Liver (tissue), 9 donors: Measurements from ENCODE around the gene FARSA. TPM values are rescaled to one million over a fixed set of nuclear protein-coding genes. Genes with fewer than 3 reads are reported as not detected.

Experiments used
- DNase-seq: peaks from one replicate; pipeline ENCODE4 v3.0.0-alpha.2; 2017; ENCODE audit warnings: low spot score
- H3K27ac ChIP-seq, 2 donors: one replicate each; pipeline ENCODE4 v1.7.0; 2013; ENCODE audit warnings: inconsistent platforms in 2 of 2, low read length in 2 of 2, control low read depth in 1 of 2, low read depth in 1 of 2, mild to moderate bottlenecking in 1 of 2
- H3K27me3 ChIP-seq, 4 donors: one replicate each; pipeline versions ENCODE4 v1.6.1 to v1.7.0; 2013; ENCODE audit warnings: low read length in 3 of 4, inconsistent platforms in 1 of 4, mild to moderate bottlenecking in 1 of 4, moderate library complexity in 1 of 4; ENCODE audit not compliant: control insufficient read depth in 4 of 4, insufficient read depth in 4 of 4
- H3K36me3 ChIP-seq, 4 donors: one replicate each; pipeline versions ENCODE4 v1.6.1 to v1.7.0; 2013; ENCODE audit warnings: low read length in 3 of 4, mild to moderate bottlenecking in 3 of 4, low read depth in 1 of 4, moderate library complexity in 1 of 4; ENCODE audit not compliant: control insufficient read depth in 4 of 4, insufficient read depth in 3 of 4
- H3K4me1 ChIP-seq, 4 donors: one replicate each; pipeline versions ENCODE4 v1.6.1 to v1.7.0; 2013; ENCODE audit warnings: low read length in 3 of 4, mild to moderate bottlenecking in 3 of 4, moderate library complexity in 1 of 4; ENCODE audit not compliant: control insufficient read depth in 4 of 4, insufficient read depth in 4 of 4
- H3K4me3 ChIP-seq, 3 donors: one replicate each; pipeline versions ENCODE4 v1.6.1 to v1.7.0; 2013; ENCODE audit warnings: low read length in 3 of 3, control low read depth in 1 of 3, low read depth in 1 of 3, mild to moderate bottlenecking in 1 of 3
- H3K9ac ChIP-seq, 2 donors: one replicate each; pipeline ENCODE4 v1.7.0; 2013; ENCODE audit warnings: low read length in 2 of 2, mild to moderate bottlenecking in 2 of 2, moderate library complexity in 2 of 2, control low read depth in 1 of 2, low read depth in 1 of 2
- H3K9me3 ChIP-seq, 4 donors: one replicate each; pipeline versions ENCODE4 v1.6.1 to v1.7.0; 2013; ENCODE audit warnings: low read length in 3 of 4; ENCODE audit not compliant: control insufficient read depth in 4 of 4
- ATF3 ChIP-seq: IDR thresholded peaks from 2 replicates; pipeline ENCODE4 v1.6.1; 2016; ENCODE audit warnings: antibody characterized with exemption
- CTCF ChIP-seq: fragments of 150-350 bp; IDR thresholded peaks from 2 replicates; pipeline ENCODE4 v1.5.1; 2017; ENCODE audit warnings: improper control_type of control experiment, low read depth, low read length; ENCODE audit not compliant: missing input control
- EGR1 ChIP-seq, 2 donors: IDR thresholded peaks; 2 replicates each; pipeline ENCODE4 v1.6.1; 2016 to 2018; ENCODE audit warnings: antibody characterized with exemption in 2 of 2, low read depth in 2 of 2
- FOXA1 ChIP-seq: IDR thresholded peaks from 2 replicates; pipeline ENCODE4 v1.6.1; 2016; ENCODE audit warnings: antibody characterized with exemption
- FOXA2 ChIP-seq: IDR thresholded peaks from 2 replicates; pipeline ENCODE4 v1.6.1; 2016; ENCODE audit warnings: antibody characterized with exemption
- HNF4A ChIP-seq, 2 donors: conservative IDR thresholded peaks; 2 replicates each; pipeline ENCODE4 v1.6.1; 2016; ENCODE audit warnings: antibody characterized with exemption in 2 of 2, mild to moderate bottlenecking in 2 of 2
- JUND ChIP-seq, 2 donors: IDR thresholded peaks; 2 replicates each; pipeline ENCODE4 v1.6.1; 2016; ENCODE audit warnings: antibody characterized with exemption in 2 of 2
- MAX ChIP-seq: IDR thresholded peaks from 2 replicates; pipeline ENCODE4 v1.6.1; 2016; ENCODE audit warnings: antibody characterized with exemption
- NR2F2 ChIP-seq: IDR thresholded peaks from 2 replicates; pipeline ENCODE4 v1.6.1; 2016; ENCODE audit warnings: antibody characterized with exemption
- RAD21 ChIP-seq, 2 donors: IDR thresholded peaks; 2 replicates each; pipeline ENCODE4 v1.6.1; 2016; ENCODE audit warnings: antibody characterized with exemption in 2 of 2, mild to moderate bottlenecking in 2 of 2
- REST ChIP-seq: IDR thresholded peaks from 2 replicates; pipeline ENCODE4 v1.6.1; 2016; ENCODE audit warnings: antibody characterized with exemption, mild to moderate bottlenecking
- RXRA ChIP-seq, 2 donors: IDR thresholded peaks; 2 replicates each; pipeline ENCODE4 v1.6.1; 2017 to 2018; ENCODE audit warnings: antibody characterized with exemption in 2 of 2, mild to moderate bottlenecking in 1 of 2
- SP1 ChIP-seq: IDR thresholded peaks from 2 replicates; pipeline ENCODE4 v1.6.1; 2018; ENCODE audit warnings: antibody characterized with exemption, mild to moderate bottlenecking
- YY1 ChIP-seq: IDR thresholded peaks from 2 replicates; pipeline ENCODE4 v1.6.1; 2016; ENCODE audit warnings: antibody characterized with exemption, mild to moderate bottlenecking
- WGBS: extraction: QIAGEN DNeasy Blood & Tissue Kit; methylation state at CpG from one replicate; pipeline ENCODE4 v1.1.7; 2013; 5-methylcytosine and 5-hydroxymethylcytosine counted together
- polyA plus RNA-seq, 2 donors: library from polyadenylated mRNA; stranded (reverse) in 1 of 2; unstranded in 1 of 2; fragments of 200-250 nt in 1 of 2; fragments of >200 nt in 1 of 2; fragmentation: Nextera tagmentation in 1 of 2; extraction: Ambion mirVana in 1 of 2; gene quantifications; one replicate each; pipeline versions ENCODE4 v1.2.1 to v1.2.3, GENCODE V29; 2013 to 2015
- total RNA-seq, 2 donors: library from RNA; depleted of rRNA; stranded (reverse); fragments of >200 nt; gene quantifications; one replicate each; pipeline ENCODE4 v1.2.3, GENCODE V29; 2014
- donor health status: healthy.
- donor health status: healthy.
- donor health status: healthy.
- donor health status: healthy.
- donor health status: healthy.

FARSA gene
- total and polyA plus RNA-seq, 4 donors: 29.8 to 50.1 (median 34.3) TPM

- Histone ChIP-seq H3K9ac (no peak overlapping the region), H3K27me3 (no peaks in the 10 kb centered on the region), H3K36me3 (peaks cover 0 to 12% (median 7%) of the 10 kb centered on the region in 4 donors), H3K27ac (no peak overlapping the region), H3K4me1 (peaks cover 0 to 6% (median 3%) of the 10 kb centered on the region in 4 donors), H3K4me3 (no peak overlapping the region), H3K9me3 (no peaks in the 10 kb centered on the region)
- DNase-seq: no peak
- WGBS: 77% methylated on average over 86 of the region's 86 CpGs
- TF ChIP-seq SP1: no peak
- TF ChIP-seq HNF4A (conservative IDR thresholded peaks at IDR 0.05): no peak
- TF ChIP-seq CTCF: no peak
- no peak for TF ChIP-seq REST
- no peak for TF ChIP-seq ATF3
- TF ChIP-seq FOXA2: no peak
- TF ChIP-seq NR2F2: no peak
- no peak for TF ChIP-seq FOXA1
- no peak for TF ChIP-seq RAD21 (IDR thresholded peaks at IDR 0.05)
- TF ChIP-seq JUND (IDR thresholded peaks at IDR 0.05): no peak
- TF ChIP-seq YY1: no peak
- TF ChIP-seq EGR1 (IDR thresholded peaks at IDR 0.05; ENCODE audit: low read depth in 2 of 2): no peak
- no peak for TF ChIP-seq MAX
Measured at GRCh38 chr19:12873891-12874745, 59.4 kb downstream of the FARSA start.

GRCh38 chr19:12872941-12873890 is 60.3 kb downstream of the FARSA start:
- peak; percentile 93 to 94 for TF ChIP-seq EGR1 (IDR thresholded peaks at IDR 0.05; ENCODE audit: low read depth in 2 of 2)
- TF ChIP-seq SP1: no peak
- no peak for TF ChIP-seq CTCF
- TF ChIP-seq NR2F2: peak; percentile 57
- peak in 1 of 2 donors; percentile 15 for TF ChIP-seq RXRA (IDR thresholded peaks at IDR 0.05)
- no peak for TF ChIP-seq HNF4A (conservative IDR thresholded peaks at IDR 0.05)
- Histone ChIP-seq H3K9ac (no peak overlapping the region), H3K27ac (no peak overlapping the region), H3K9me3 (no peaks in the 10 kb centered on the region), H3K36me3 (peaks cover 0 to 10% (median 6%) of the 10 kb centered on the region in 4 donors), H3K4me1 (peaks cover 0 to 6% (median 3%) of the 10 kb centered on the region in 4 donors), H3K27me3 (no peaks in the 10 kb centered on the region), H3K4me3 (peak overlapping the region in 2 of 3 donors; percentile 18 to 42)
- DNase-seq: peak; percentile 81
- WGBS: 40% methylated on average over 70 of the region's 70 CpGs
